ENCODE data around the gene DMD.

DMD gene

GRCh38 chrX:31336419-31336818 is 1874.9 kb downstream of the DMD start:
- in situ Hi-C loops (cut with MboI; ENCODE audit: low pct_unique_long_range_greater_than_20kb, low sequenced_read_pairs) = no loop called here
- DNase-seq = no peak

DNA sequence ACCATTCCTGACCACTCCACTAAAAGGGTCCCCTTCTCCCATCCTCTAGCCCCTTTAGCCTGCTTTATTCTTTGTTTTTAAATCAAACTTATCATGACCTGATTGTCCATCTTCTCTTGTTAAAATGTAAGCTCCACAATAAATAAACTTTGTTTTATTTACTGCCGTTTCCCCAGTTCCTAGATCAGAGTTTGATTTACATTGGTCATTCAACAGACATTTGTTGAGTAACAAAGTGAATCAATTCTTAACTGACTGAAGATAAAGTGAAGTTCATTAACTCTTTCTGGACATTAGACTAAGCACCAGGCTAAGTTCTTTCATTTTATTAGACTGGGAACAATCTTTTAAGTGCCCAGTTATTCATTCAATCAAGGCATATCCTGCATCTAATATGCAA is 1876.4 kb downstream of the DMD start:
- DNase-seq = no peak
- in situ Hi-C loops (cut with MboI; ENCODE audit: low pct_unique_long_range_greater_than_20kb, low sequenced_read_pairs) = no loop called here

DNA sequence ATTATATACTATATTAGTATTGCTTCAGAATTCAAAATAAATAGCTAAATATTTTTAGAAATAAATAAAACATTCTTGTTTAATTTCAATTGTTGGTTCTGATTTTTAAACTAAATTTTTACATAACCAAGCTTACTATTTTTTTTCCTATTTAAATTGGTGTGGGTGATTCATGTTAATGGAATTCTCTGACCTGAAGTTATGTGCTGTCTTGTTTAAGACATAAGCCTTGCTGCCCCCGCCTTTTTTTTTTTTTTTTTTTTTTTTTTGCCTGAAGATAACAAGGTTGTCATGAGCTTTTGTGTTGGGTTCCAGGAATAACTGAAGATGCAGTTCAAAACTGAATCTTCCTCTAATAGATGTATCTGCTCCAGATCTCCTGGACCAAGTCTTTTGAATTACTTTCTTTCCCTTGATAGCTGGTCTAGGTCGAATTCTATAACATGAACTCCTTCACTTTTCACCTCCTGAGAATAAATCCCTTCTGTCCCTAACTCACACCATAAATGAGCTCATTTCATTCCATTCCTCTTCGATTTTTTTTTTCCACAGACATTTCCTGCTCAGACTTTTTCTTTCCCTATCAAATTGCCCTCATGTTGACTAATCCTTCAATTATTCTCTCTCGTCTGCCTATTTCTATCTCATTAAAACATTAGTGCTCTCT is 1878.1 kb downstream of the DMD start:
- in situ Hi-C loops (cut with MboI; ENCODE audit: low pct_unique_long_range_greater_than_20kb, low sequenced_read_pairs) = no loop called here
- no peak for DNase-seq

DNA sequence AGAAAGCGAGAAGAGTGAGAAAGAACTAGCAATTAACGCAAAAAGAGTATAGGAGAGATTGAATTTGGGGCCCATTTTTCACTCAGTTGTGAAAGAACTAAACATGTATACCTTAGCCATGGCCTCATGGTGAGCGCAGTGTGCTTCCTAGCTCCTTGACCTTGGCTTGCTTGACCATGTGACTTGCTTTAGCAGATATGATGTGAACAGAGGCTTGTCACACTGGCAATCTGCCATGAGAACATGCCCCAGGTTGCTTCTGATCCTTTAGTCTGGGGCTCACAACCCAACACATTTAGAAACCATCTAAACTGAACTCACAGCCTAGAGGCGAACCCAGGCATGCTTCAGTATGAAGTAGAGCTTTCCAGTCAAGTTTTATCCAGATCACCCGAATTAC is 1879.4 kb downstream of the DMD start:
- in situ Hi-C loops (cut with MboI; ENCODE audit: low pct_unique_long_range_greater_than_20kb, low sequenced_read_pairs) = no loop called here
- no peak for DNase-seq

GRCh38 chrX:31331015-31331414 is 1880.3 kb downstream of the DMD start:
- in situ Hi-C loops (cut with MboI; ENCODE audit: low pct_unique_long_range_greater_than_20kb, low sequenced_read_pairs) = no loop called here
- no peak for DNase-seq

DNA sequence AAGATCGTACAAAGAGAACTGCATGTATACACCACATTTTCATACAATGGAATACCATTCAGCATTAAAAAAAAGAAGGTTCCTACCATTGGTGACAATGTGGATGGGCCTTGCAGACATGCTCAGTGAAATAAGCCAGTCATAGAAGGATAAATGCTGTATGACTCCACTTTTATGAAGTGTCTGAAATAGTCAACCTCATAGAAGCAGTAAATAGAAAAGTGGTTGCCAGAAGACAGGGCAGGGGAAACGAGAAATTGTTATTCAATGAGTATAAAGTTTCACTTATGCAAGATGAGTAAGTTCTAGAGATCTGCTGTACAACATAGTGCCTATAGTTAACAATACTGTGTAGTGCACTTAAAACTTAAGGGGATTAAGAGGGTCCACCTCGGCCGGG is 1882.1 kb downstream of the DMD start:
- in situ Hi-C loops (cut with MboI; ENCODE audit: low pct_unique_long_range_greater_than_20kb, low sequenced_read_pairs) = no loop called here
- DNase-seq = no peak

- DNase-seq = peak; percentile 35
- in situ Hi-C loops (cut with MboI; ENCODE audit: low pct_unique_long_range_greater_than_20kb, low sequenced_read_pairs) = no loop called here
These were observed 1887.7 kb downstream of the DMD start for GRCh38 chrX:31323658-31324057.

GRCh38 chrX:31320740-31321139 is 1890.6 kb downstream of the DMD start:
- DNase-seq = no peak
- in situ Hi-C loops (cut with MboI; ENCODE audit: low pct_unique_long_range_greater_than_20kb, low sequenced_read_pairs) = no loop called here

DNA sequence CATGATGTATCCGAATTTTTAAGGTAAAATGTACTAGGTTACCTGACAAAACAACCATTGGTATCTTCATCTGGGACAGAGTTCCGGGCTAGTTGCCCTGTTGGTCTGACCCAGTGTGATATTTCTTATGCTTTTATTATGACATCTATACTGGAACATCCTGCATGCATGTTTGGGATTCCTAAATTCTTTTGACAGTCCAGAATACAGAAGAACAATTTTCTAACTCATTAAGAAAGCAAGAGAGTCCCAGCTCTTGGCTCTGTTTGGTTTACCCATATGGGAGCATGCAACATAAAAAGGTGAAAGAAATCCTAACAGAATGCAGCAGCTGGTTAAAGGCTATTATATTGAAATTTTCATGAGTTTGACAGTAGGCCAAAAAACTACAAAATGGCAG is 1891.8 kb downstream of the DMD start:
- DNase-seq = no peak
- in situ Hi-C loops (cut with MboI; ENCODE audit: low pct_unique_long_range_greater_than_20kb, low sequenced_read_pairs) = no loop called here

DNA sequence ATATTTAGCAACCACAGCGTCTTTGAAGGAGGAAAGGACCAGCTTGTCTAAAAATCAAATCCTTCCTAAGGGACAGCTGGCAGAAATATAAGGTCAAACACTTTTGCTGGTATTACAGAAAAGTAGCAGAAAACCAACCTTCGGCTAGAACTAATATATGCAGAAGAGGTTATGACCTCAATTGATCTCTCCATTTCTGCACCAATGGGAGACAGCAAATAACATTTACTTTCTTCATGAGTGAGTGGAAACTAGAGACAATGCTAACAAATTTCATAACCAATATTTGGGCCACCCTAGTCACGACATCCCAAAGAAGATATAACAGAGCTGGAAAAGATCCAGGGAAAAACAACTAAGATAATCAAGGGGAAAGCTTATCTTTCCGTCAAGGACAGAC is 1892.5 kb downstream of the DMD start:
- in situ Hi-C loops (cut with MboI; ENCODE audit: low pct_unique_long_range_greater_than_20kb, low sequenced_read_pairs) = no loop called here
- DNase-seq = no peak

DNA sequence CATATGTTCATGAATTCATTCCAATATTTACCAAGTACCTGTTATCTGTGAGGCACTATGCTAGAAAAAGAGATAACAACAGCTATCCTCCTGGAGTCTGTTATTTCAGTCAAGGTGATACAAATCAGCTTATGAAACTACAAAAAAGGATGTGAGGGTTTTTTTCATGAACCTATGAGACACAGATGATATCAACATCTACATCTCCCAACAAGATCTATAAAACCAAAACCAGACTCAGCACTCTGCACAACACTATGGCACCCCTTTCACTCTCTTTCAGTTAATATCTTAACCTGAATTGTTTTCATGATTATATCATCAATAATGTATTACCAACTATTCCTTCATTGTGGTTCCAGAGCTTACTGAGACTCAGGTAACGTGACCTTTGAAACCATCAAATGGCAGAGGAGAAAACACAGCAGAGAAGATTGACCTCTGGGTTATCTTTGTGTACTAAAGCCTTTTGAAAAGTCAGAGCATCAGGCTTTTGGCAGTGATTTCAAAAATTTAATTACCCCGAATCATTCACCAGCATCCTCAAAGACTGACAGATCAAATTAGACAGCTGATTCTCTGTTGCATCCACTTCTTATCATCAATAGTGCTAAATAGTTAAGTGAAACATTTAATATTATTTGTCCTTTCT is 1894.9 kb downstream of the DMD start:
- in situ Hi-C loops (cut with MboI; ENCODE audit: low pct_unique_long_range_greater_than_20kb, low sequenced_read_pairs) = no loop called here
- DNase-seq = no peak

DNA sequence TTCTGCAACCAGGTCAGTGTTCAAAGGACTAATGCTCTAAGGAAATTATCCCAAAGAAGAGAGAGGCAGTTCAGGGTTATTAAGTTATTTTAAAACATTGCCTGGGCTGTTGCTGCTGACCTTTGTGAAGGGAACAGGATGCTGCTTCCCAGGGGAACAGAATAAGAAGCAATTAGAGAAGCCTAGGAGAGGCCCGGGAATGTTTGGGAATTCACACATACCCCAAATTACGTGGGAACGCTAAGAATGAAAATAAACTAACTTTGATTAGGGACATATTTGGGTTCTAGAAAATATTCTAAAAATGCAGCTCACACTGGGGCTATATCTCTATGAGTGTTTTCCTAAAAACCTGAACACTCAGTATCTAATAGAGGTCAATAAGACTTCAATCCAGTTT is 1896.4 kb downstream of the DMD start:
- DNase-seq = no peak
- in situ Hi-C loops (cut with MboI; ENCODE audit: low pct_unique_long_range_greater_than_20kb, low sequenced_read_pairs) = no loop called here

DNA sequence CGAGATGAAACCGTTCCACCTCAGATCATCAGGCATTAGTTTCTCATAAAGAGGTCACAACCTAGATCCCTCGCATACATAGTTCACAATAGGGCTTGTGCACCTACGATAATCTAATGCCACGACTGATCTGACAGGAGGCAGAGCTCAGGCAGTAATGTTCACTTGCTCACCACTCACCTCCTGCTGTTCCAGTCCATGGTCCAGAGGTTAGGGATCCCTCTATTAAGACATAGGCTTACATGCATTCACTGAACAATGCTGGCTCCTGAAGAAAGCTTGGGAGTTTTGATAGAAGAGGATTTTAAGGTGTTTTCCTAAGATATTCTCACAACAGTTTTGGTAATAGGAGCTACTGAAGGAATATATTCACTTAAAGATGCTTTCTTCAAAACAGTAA is 1903.4 kb downstream of the DMD start:
- no peak for DNase-seq
- in situ Hi-C loops (cut with MboI; ENCODE audit: low pct_unique_long_range_greater_than_20kb, low sequenced_read_pairs) = no loop called here

DNA sequence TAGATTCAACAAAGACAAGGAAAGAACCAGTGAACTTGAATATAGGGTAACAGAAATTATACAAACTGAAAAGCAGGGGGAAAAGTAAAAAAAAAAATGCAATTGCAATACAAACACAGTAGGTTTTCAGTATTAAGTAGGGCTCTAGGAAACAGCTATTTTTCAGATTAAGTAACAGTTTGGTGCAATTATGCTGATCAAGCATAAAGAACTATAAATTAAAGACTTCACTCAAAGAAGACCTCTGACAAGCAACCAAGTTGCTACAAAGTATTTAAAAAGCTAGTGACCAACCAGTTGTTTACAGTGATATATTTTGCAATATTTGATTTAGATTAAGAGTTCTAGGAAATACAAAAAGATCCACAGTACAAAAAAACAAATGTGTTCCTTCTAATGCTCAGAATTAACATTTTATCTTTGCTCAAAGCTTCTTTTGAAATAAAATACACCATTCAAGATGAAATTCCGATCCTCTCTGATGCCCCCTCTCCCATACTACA is 1908.7 kb downstream of the DMD start:
- in situ Hi-C loops (cut with MboI; ENCODE audit: low pct_unique_long_range_greater_than_20kb, low sequenced_read_pairs) = no loop called here

DNA sequence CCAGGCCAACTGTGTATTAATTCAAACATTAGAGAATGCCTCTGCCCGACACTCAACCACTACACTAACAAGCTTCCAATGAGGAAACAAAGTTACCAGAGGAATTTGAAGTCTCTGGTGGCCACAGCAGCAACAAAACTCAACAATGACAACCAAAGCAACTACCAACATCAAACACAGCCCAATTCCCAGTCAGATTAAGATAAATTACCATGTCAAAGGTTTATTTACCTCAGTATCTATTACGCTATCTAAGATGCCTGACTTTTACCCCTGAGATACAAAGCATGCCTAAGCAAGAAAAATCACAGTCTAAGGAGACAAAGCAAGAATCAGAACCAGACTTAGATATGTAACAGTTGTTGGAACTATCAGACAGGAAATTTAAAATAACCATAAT is 1909.4 kb downstream of the DMD start:
- no peak for DNase-seq
- in situ Hi-C loops (cut with MboI; ENCODE audit: low pct_unique_long_range_greater_than_20kb, low sequenced_read_pairs) = no loop called here

More for the DNA sequence above, 1908.7 kb downstream of the DMD start:
- no peak for DNase-seq

DNA sequence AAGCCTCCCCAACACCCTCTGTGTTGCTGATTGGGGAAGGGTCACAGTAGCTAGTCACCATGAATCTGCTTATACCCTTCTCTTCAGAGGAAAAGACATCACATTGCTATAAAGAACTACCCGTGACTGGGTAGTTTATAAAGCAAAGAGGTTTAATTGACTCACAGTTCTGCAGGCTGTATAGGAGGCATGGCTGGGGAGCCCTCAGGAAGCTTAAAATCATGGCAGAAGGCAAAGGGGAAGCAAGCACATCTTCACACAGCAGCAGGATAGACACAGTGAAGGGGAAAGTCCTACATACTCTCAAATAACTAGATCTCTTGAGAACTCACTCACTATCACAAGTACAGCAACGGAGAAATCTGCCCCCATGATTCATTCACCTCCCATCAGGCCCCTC is 1910.1 kb downstream of the DMD start:
- DNase-seq = no peak
- in situ Hi-C loops (cut with MboI; ENCODE audit: low pct_unique_long_range_greater_than_20kb, low sequenced_read_pairs) = no loop called here

- in situ Hi-C loops (cut with MboI; ENCODE audit: low pct_unique_long_range_greater_than_20kb, low sequenced_read_pairs) = loop anchor here (25.0 kb wide), 1 partner anchor 262 kb away; no protein-coding TSS in a partner anchor
- no peak for DNase-seq
These were observed 1912.4 kb downstream of the DMD start for GRCh38 chrX:31298916-31299315.

GRCh38 chrX:31297881-31298280 is 1913.5 kb downstream of the DMD start:
- in situ Hi-C loops (cut with MboI; ENCODE audit: low pct_unique_long_range_greater_than_20kb, low sequenced_read_pairs) = loop anchor here (25.0 kb wide), 1 partner anchor 261 kb away; no protein-coding TSS in a partner anchor
- DNase-seq = no peak

DNA sequence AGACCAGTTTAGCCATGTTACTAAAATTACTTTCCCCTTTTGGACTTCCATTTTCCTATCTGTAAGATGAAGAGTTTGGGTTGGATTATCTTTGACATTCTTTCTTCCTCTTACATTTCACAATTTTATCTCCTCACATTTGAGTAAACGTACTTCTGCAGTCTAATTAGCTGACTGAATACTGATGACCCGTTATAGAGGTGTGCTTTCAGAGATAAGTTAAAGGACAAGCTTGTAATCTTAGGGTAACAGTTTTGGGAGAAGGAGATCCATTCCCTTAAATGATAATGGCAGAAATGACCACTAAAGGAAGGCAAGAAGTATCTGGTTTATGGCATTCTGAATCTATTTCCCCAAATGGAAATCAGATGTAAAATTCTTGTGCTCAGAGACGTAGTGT is 1916.9 kb downstream of the DMD start:
- no peak for DNase-seq
- in situ Hi-C loops (cut with MboI; ENCODE audit: low pct_unique_long_range_greater_than_20kb, low sequenced_read_pairs) = loop anchor here (25.0 kb wide), 1 partner anchor 257 kb away; no protein-coding TSS in a partner anchor

DNA sequence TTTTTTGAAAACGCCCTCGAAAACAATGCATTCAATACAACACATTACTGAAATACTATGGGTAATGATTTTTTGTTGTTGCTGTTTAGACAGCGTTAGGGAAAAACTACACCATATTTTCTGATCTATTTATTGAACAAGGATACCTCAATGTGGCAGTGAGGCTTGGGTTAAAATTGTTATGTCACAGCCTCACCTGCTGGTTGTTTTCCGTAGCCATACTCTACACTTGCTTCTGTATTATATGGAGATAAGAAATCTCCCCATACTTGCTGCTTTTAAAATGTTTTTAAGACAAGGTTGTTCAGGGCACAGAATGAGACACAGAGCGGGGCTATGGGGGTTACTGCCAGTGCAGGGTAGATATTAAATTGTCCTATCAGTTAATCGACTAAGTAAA is 1917.9 kb downstream of the DMD start:
- DNase-seq = peak; percentile 60
- in situ Hi-C loops (cut with MboI; ENCODE audit: low pct_unique_long_range_greater_than_20kb, low sequenced_read_pairs) = loop anchor here (25.0 kb wide), 1 partner anchor 256 kb away; no protein-coding TSS in a partner anchor

- no peak for DNase-seq
- in situ Hi-C loops (cut with MboI; ENCODE audit: low pct_unique_long_range_greater_than_20kb, low sequenced_read_pairs) = loop anchor here (25.0 kb wide), 1 partner anchor 254 kb away; no protein-coding TSS in a partner anchor
These were observed 1920.2 kb downstream of the DMD start for GRCh38 chrX:31291131-31291530.

Measured in KBM-7 (cell line).